ENCODE results near the gene CNNM2. TPM values are rescaled to one million over a fixed set of nuclear protein-coding genes. Genes with fewer than 3 reads are reported as not detected.

CNNM2 gene
- total and polyA plus RNA-seq, 2 experiments from 2014 or later: 1.0 to 5.7 TPM

DNA sequence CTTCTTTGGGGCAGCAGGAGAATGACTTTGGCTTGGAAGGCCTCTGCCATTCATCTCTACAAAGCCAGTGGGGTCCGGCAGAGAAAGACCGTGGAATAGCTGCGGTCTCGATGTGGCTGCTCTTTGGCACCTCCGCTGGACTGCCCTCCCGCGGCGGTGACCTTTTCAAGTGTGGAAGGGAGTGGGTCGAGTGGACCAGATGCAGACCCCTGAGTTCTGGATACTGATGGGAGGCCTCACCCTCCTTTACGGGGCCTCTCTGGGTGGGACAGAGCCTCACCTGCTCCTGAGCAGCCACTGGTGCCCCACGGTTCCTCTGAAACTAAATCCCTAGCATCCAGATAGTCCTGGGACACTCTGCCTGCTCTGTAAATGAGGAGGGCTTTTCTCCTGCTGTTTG is 161.9 kb downstream of the CNNM2 start:
- Histone ChIP-seq H3K27me3 (replicated peaks; ENCODE audit: insufficient read depth) (no peaks in the 10 kb centered on the region), H3K9me3 (ENCODE audit: low read depth) (no peaks in the 10 kb centered on the region), H2AFZ (no peak overlapping the region), H3K4me1 (ENCODE audit: insufficient read depth) (no peaks in the 10 kb centered on the region), H4K20me1 (ENCODE audit: insufficient read depth) (no peaks in the 10 kb centered on the region), H3F3A (ENCODE audit: insufficient read depth) (peaks cover 4% of the 10 kb centered on the region; the same call in 1 of the 2 replicates), H3K4me3 (no peak overlapping the region), H3K36me3 (ENCODE audit: low read depth) (peaks cover 15% of the 10 kb centered on the region), H3K9me2 (ENCODE audit: insufficient read depth) (no peaks in the 10 kb centered on the region), H3K9ac (no peak overlapping the region), H3K79me2 (ENCODE audit: insufficient read depth) (no peaks in the 10 kb centered on the region), H3K4me2 (ENCODE audit: unreplicated experiment) (no peak overlapping the region), H3K27ac (no peak overlapping the region)
- in situ Hi-C loops (cut with MboI): no loop called here
- TF ChIP-seq EZH2phosphoT487 (IDR thresholded peaks at IDR 0.05; ENCODE audit: insufficient read depth, low read depth) (no peak), EZH2 (IDR thresholded peaks at IDR 0.05; ENCODE audit: insufficient read depth, poor library complexity, severe bottlenecking) (no peak)
- DNase-seq: no peak
- 81% methylated on average over 11 of the region's 11 CpGs for WGBS, 2 experiments (ENCODE audit: low coverage in 1 of 2, low lambda C conversion rate in 2 of 2, missing lambda C conversion rate in 2 of 2)

DNA sequence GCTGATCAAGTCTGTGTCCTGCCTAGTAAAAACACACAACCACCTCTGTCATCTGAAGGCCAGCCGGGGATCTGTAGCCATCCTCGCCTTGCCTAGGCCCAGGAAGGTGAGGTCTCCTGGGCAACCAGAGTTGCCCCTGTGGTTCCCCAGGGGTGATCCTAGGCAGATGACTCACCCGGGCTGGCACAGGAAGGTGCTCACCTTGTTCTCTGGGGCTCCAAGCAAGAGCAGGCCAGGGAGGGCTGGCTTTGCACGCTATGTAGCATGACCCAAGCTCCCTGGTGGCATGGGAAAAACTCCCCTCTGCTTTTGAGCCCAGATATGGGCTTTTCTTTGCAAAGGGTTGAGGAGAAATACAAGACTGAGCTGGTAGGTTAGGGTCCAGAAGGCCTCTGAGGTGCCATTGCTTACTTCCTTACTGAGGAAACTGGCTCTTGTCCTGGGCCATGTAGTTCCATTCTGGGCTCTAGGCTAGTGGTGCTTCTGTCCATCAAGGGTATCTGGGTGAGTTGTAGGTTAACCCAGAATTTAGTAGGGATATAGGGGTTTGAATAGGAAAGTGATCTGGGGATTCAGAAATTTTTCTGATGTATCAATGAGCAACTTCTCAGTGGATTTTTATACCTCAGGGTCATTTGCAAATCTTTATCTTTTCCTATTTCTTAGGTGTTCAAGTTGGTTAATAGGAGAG is 162.9 kb downstream of the CNNM2 start:
- Histone ChIP-seq H3K27me3 (replicated peaks; ENCODE audit: insufficient read depth) (no peaks in the 10 kb centered on the region), H3K4me3 (no peak overlapping the region), H3K36me3 (ENCODE audit: low read depth) (peaks cover 26% of the 10 kb centered on the region), H3K9ac (no peak overlapping the region), H3F3A (ENCODE audit: insufficient read depth) (peaks cover 4% of the 10 kb centered on the region; the same call in 1 of the 2 replicates), H3K4me1 (ENCODE audit: insufficient read depth) (no peaks in the 10 kb centered on the region), H3K9me2 (ENCODE audit: insufficient read depth) (no peaks in the 10 kb centered on the region), H3K79me2 (ENCODE audit: insufficient read depth) (no peaks in the 10 kb centered on the region), H3K9me3 (ENCODE audit: low read depth) (no peaks in the 10 kb centered on the region), H2AFZ (no peak overlapping the region), H3K4me2 (ENCODE audit: unreplicated experiment) (no peak overlapping the region), H3K27ac (no peak overlapping the region), H4K20me1 (ENCODE audit: insufficient read depth) (no peaks in the 10 kb centered on the region)
- TF ChIP-seq EZH2 (IDR thresholded peaks at IDR 0.05; ENCODE audit: insufficient read depth, poor library complexity, severe bottlenecking): no peak
- TF ChIP-seq EZH2phosphoT487 (IDR thresholded peaks at IDR 0.05; ENCODE audit: insufficient read depth, low read depth): no peak
- in situ Hi-C loops (cut with MboI): no loop called here
- no peak for DNase-seq
- WGBS, 2 experiments (ENCODE audit: low coverage in 1 of 2, low lambda C conversion rate in 2 of 2, missing lambda C conversion rate in 2 of 2): 93 to 97% methylated on average over 4 of the region's 4 CpGs

DNA sequence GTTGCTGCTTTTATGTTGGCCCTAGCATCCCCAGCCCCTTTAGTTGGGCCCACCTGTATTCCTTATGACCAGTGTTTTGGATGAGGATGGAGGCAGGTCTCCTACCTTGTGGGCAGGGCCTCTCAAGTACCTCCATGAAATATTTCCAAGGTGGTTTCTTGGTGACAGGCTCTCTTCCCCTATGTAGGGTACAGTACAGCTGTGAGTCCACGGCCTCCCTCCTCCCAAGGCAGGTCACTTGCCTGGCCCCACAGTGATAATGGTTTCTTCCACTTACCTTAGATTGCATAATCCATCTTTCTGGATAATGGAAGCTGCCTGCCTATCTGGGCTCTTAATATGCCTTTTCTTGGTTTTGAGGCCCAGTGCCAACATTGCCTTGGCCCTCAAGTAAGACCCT is 164.6 kb downstream of the CNNM2 start:
- no peak overlapping the region for H2AFZ ChIP-seq
- no peaks in the 10 kb centered on the region for H3K9me3 ChIP-seq (ENCODE audit: low read depth)
- in situ Hi-C loops (cut with MboI): no loop called here
- H3K4me3 ChIP-seq: no peak overlapping the region
- H3K36me3 ChIP-seq (ENCODE audit: low read depth): peaks cover 29% of the 10 kb centered on the region
- H3K27me3 ChIP-seq (replicated peaks; ENCODE audit: insufficient read depth): no peaks in the 10 kb centered on the region
- H3K4me1 ChIP-seq (ENCODE audit: insufficient read depth): no peaks in the 10 kb centered on the region
- TF ChIP-seq EZH2 (IDR thresholded peaks at IDR 0.05; ENCODE audit: insufficient read depth, poor library complexity, severe bottlenecking) (no peak), EZH2phosphoT487 (IDR thresholded peaks at IDR 0.05; ENCODE audit: insufficient read depth, low read depth) (no peak)
- H3K27ac ChIP-seq: no peak overlapping the region
- H3K4me2 ChIP-seq (ENCODE audit: unreplicated experiment): no peak overlapping the region
- H3K79me2 ChIP-seq (ENCODE audit: insufficient read depth): no peaks in the 10 kb centered on the region
- H3K9me2 ChIP-seq (ENCODE audit: insufficient read depth): no peaks in the 10 kb centered on the region
- 93 to 100% methylated on average over 1 of the region's 1 CpG for WGBS, 2 experiments (ENCODE audit: low coverage in 1 of 2, low lambda C conversion rate in 2 of 2, missing lambda C conversion rate in 2 of 2)
- DNase-seq: no peak
- H4K20me1 ChIP-seq (ENCODE audit: insufficient read depth): no peaks in the 10 kb centered on the region
- no peak overlapping the region for H3K9ac ChIP-seq
- peaks cover 4% of the 10 kb centered on the region; the same call in 1 of the 2 replicates for H3F3A ChIP-seq (ENCODE audit: insufficient read depth)

DNA sequence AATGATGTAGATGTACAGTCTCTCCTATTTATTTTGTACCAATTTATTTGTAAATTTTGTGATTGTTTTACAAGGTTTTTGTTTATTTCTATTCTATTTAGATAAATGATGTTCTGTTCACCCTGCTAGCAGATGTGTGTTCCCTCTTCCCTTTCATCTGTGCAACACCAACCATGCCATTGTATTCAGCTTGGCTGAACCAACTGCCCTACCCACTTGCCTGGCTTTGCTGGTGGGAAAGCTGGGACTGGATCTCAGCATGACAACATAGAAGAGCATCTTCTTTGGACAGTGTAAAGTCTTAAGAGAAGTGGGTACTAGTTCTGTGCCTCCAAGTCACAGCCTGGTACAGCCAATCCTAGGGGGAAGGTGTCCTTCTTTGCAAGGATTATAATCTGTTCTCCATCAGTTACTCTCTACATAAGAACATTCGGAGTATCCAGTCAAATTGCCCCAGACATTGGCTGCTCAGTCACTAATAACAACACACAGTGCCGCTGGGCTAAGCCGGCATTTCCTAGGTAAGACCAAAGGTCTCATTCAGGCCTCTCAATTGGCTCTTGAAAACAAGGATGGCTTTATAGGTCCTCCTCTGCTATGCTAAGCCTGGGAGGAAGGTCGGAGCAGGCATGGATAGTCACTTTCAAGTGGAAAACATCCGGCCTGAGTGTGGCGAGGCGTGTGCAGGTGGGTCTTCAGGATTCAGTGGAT is 165.3 kb downstream of the CNNM2 start:
- in situ Hi-C loops (cut with MboI): no loop called here

More for the DNA sequence above, 165.3 kb downstream of the CNNM2 start:
- TF ChIP-seq EZH2 (IDR thresholded peaks at IDR 0.05; ENCODE audit: insufficient read depth, poor library complexity, severe bottlenecking): no peak
- TF ChIP-seq EZH2phosphoT487 (IDR thresholded peaks at IDR 0.05; ENCODE audit: insufficient read depth, low read depth): no peak
- Histone ChIP-seq H2AFZ (no peak overlapping the region), H3K27ac (no peak overlapping the region), H3F3A (ENCODE audit: insufficient read depth) (peaks cover 4% of the 10 kb centered on the region; the same call in 1 of the 2 replicates), H3K9ac (no peak overlapping the region), H3K4me3 (no peak overlapping the region), H3K36me3 (ENCODE audit: low read depth) (peaks cover 34% of the 10 kb centered on the region), H4K20me1 (ENCODE audit: insufficient read depth) (no peaks in the 10 kb centered on the region), H3K9me3 (ENCODE audit: low read depth) (no peaks in the 10 kb centered on the region), H3K79me2 (ENCODE audit: insufficient read depth) (no peaks in the 10 kb centered on the region), H3K4me2 (ENCODE audit: unreplicated experiment) (no peak overlapping the region), H3K27me3 (replicated peaks; ENCODE audit: insufficient read depth) (no peaks in the 10 kb centered on the region), H3K4me1 (ENCODE audit: insufficient read depth) (no peaks in the 10 kb centered on the region), H3K9me2 (ENCODE audit: insufficient read depth) (no peaks in the 10 kb centered on the region)
- 87 to 92% methylated on average over 7 of the region's 7 CpGs for WGBS, 2 experiments (ENCODE audit: low coverage in 1 of 2, low lambda C conversion rate in 2 of 2, missing lambda C conversion rate in 2 of 2)
- DNase-seq: no peak
